Body of pancreas (tissue), 4 donors: Measurements from ENCODE around the gene PCSK5.

Source experiments
- POLR2A ChIP-seq, 3 donors: fragments of 450-650 bp; IDR thresholded peaks; one replicate each; pipeline ENCODE4 v1.6.1; 2016; ENCODE audit warnings: antibody characterized with exemption in 3 of 3, mild to moderate bottlenecking in 2 of 3
- TF ChIP-seq, protein P1 (sequence below), 7 experiments: fragments of 450-650 bp in 4 of 7; fragments of 200-600 bp in 3 of 7; sonication (generic) in 3 of 7; IDR thresholded peaks; one replicate each; pipeline ENCODE4 v1.5.1; 2016 to 2019; ENCODE audit warnings: antibody characterized with exemption in 7 of 7

DNA sequence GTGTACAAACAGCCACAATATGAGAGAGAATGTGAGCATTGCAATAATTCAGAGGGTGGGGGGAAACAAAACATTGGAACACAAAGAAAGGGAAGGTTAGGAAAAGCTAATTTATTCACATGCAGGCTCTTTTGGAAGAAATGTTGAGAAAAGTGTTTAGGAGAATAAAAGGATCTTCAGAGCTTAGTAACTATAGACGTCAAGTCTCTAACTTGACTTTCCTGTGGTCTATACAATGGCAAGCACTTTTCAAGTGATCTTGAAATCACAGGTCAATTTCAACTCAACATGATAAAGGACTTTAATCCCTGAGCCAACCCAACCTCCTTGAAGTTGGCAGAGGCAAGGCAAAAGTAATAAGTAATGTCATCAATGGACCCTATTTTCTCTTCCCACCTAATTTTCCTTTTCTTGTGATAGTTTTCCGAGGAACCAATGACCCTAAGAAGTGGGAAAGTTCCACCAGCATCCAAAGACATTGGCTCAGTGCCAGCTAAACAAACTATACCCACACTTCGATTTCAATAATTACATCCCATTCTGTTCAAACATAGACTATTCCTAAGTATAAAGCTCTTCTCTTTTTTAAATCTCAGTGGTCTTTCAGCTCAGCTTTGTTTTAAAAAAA is 480.0 kb downstream of the PCSK5 start:
- TF ChIP-seq POLR2A (IDR thresholded peaks at IDR 0.05), result no peak
- TF ChIP-seq, protein P1, sequence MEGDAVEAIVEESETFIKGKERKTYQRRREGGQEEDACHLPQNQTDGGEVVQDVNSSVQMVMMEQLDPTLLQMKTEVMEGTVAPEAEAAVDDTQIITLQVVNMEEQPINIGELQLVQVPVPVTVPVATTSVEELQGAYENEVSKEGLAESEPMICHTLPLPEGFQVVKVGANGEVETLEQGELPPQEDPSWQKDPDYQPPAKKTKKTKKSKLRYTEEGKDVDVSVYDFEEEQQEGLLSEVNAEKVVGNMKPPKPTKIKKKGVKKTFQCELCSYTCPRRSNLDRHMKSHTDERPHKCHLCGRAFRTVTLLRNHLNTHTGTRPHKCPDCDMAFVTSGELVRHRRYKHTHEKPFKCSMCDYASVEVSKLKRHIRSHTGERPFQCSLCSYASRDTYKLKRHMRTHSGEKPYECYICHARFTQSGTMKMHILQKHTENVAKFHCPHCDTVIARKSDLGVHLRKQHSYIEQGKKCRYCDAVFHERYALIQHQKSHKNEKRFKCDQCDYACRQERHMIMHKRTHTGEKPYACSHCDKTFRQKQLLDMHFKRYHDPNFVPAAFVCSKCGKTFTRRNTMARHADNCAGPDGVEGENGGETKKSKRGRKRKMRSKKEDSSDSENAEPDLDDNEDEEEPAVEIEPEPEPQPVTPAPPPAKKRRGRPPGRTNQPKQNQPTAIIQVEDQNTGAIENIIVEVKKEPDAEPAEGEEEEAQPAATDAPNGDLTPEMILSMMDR (IDR thresholded peaks at IDR 0.05), result no peak
